ENCODE measurements around the gene CHCHD2.
"Not testable (repeated sequence)": the region's sequence is repeated elsewhere in the genome, so short reads cannot be mapped to it uniquely, and the experiment has no call there.

Gene CHCHD2, protein sequence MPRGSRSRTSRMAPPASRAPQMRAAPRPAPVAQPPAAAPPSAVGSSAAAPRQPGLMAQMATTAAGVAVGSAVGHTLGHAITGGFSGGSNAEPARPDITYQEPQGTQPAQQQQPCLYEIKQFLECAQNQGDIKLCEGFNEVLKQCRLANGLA

DNA sequence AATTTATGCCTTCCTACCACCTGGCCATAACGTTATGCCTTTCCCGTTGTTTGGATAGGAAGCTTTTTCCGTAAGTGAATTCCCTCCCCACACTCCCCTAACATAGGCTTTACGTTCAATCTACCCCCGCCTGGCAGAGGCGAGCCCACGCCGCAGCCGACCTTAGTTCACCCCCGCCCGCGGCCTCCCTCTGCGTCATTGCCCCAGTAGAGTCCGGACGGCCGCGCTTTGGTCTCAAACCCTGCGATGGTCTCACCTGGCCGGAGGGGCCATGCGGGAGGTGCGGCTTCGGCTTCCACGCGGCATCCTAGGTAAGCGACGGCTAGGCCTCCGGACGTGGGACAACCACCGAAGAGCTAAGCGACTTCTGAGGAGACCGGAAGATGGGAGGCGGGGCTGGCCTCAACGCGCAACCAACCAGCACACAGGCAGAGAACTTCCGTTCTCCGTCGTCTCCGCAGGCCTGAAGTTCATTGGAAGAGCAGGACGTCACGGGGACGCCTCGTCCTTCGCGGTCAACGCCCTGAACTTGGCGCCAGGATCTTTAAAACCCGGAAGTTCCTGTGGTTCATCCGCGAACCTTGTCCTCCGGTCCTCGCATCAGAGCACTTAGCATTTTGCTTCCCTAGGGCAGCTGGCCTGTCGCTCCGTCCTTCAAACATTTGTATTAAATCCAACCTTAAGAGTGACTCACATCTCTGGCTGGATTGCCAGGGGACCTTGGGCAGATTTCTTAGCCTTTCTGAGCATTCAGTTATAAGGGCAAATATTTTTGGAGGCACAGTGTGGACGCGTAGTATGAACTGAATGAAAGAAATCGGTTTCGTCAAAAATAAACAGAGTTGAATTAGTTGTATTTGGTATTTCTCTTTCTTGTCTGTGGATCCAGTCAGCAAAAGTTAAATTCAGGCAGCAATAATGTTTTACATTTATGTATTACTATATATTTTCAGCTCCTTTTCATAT is at the start of gene CHCHD2:
CHCHD2 (minus strand) TSS at position 369 of the 966 bp plus-strand sequence; CDS start at position 306, 63 bp downstream.
- H3K4me3 ChIP-seq (ENCODE audit: low read depth in 1 of 2, low read length in 2 of 2), result peak within 1 kb of the TSS; percentile 84 to 98
- H4K20me1 ChIP-seq (ENCODE audit: insufficient read depth, low read length), result peaks cover 32% of the 10 kb centered on the region
- peak; percentile 97 for DNase-seq
- peak within 1 kb of the TSS; percentile 87 for H3K27ac ChIP-seq (ENCODE audit: low read length)
- peaks cover 29% of the 10 kb centered on the region for H3K4me1 ChIP-seq (ENCODE audit: insufficient read depth, low read length)
- peaks cover 43% of the 10 kb centered on the region for H3K79me2 ChIP-seq (ENCODE audit: insufficient read depth, low read length)
- peak within 1 kb of the TSS; percentile 84 for H3K9ac ChIP-seq (ENCODE audit: low read depth, low read length)
- H3K36me3 ChIP-seq (ENCODE audit: insufficient read depth, low read length), result peaks cover 39% of the 10 kb centered on the region
- peaks cover 4% of the 10 kb centered on the region for H3K9me3 ChIP-seq (ENCODE audit: insufficient read depth, low read length, severe bottlenecking)
- TF ChIP-seq EZH2 (IDR thresholded peaks at IDR 0.05; ENCODE audit: borderline replicate concordance, low read depth, low read length, severe bottlenecking), result no peak
- TF ChIP-seq, protein P1, sequence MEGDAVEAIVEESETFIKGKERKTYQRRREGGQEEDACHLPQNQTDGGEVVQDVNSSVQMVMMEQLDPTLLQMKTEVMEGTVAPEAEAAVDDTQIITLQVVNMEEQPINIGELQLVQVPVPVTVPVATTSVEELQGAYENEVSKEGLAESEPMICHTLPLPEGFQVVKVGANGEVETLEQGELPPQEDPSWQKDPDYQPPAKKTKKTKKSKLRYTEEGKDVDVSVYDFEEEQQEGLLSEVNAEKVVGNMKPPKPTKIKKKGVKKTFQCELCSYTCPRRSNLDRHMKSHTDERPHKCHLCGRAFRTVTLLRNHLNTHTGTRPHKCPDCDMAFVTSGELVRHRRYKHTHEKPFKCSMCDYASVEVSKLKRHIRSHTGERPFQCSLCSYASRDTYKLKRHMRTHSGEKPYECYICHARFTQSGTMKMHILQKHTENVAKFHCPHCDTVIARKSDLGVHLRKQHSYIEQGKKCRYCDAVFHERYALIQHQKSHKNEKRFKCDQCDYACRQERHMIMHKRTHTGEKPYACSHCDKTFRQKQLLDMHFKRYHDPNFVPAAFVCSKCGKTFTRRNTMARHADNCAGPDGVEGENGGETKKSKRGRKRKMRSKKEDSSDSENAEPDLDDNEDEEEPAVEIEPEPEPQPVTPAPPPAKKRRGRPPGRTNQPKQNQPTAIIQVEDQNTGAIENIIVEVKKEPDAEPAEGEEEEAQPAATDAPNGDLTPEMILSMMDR (IDR thresholded peaks at IDR 0.05; ENCODE audit: borderline replicate concordance, extremely low read depth, low read length, poor library complexity, severe bottlenecking), result no peak
- ATAC-seq (ENCODE audit: insufficient read depth, low read depth), result peak; percentile 99
- peak within 1 kb of the TSS; percentile 91 for H2AFZ ChIP-seq (ENCODE audit: low read depth, low read length)
- H3K27me3 ChIP-seq (ENCODE audit: insufficient read depth, low read length, poor library complexity), result no peaks in the 10 kb centered on the region
- peak within 1 kb of the TSS; percentile 81 for H3K4me2 ChIP-seq (ENCODE audit: insufficient read depth, low read length)

DNA sequence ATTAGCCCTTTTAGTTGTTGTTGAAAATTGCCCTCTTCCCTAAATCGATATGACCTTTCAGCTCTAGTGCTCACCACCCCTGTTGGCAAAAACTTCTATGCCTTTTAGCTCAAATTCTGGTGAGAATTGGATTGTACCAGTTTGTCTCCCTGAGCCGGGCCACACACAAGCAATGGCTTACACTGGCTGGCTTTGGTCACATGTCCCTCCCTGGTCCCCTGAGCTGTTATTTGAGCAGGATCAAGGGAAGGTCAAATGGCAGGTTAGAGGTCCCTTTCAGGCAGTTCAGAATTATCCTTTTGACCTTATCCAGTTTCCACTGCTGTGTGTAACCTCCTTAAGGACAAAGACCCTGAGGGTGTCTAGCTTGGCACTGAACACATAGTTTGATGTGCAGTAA is 24.8 kb upstream of the CHCHD2 start:
- not testable (repeated sequence) for H3K4me1 ChIP-seq (ENCODE audit: insufficient read depth, low read length); H3K79me2 ChIP-seq (ENCODE audit: insufficient read depth, low read length); H3K9ac ChIP-seq (ENCODE audit: low read depth, low read length); H3K4me3 ChIP-seq (ENCODE audit: low read depth in 1 of 2, low read length in 2 of 2); H3K27me3 ChIP-seq (ENCODE audit: insufficient read depth, low read length, poor library complexity); DNase-seq; H4K20me1 ChIP-seq (ENCODE audit: insufficient read depth, low read length); H3K9me3 ChIP-seq (ENCODE audit: insufficient read depth, low read length, severe bottlenecking); ATAC-seq (ENCODE audit: insufficient read depth, low read depth); H2AFZ ChIP-seq (ENCODE audit: low read depth, low read length); H3K4me2 ChIP-seq (ENCODE audit: insufficient read depth, low read length); H3K27ac ChIP-seq (ENCODE audit: low read length); H3K36me3 ChIP-seq (ENCODE audit: insufficient read depth, low read length)

DNA sequence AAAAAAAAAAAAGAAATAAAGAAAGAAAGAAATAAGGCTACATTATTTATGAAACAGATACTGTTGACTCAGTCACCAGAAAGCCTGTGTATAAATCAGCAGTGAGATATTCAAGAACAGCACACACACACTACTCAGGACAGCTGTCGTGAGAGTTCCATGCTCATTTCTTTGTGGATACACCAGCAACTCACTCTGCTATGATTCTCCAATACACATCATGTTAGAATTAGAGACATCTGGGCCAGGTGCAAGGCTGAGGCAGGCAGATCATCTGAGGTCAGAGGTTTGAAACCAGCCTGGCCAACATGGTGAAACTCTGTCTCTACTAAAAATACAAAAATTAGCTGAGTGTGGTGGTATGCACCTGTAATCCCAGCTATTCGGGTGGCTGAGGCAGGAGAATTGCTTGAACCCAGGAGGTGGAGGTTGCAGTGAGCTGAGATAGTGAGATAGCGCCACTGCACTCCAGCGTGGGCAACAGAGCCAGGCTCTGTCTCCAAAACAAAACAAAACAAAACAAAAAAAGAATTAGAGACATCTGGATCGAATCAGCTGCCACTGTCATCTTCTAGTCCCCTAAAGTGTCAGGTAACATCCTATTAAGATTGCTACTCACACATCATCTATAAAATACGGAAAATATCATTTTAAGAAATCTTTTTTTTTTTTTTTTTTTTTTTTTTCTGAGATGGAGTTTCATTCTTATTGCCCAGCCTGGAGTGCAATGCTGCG is 21.1 kb upstream of the CHCHD2 start:
- H3K4me3 ChIP-seq (ENCODE audit: low read depth in 1 of 2, low read length in 2 of 2), result no peak overlapping the region
- H3K27me3 ChIP-seq (ENCODE audit: insufficient read depth, low read length, poor library complexity), result no peaks in the 10 kb centered on the region
- H4K20me1 ChIP-seq (ENCODE audit: insufficient read depth, low read length), result no peaks in the 10 kb centered on the region
- H3K4me2 ChIP-seq (ENCODE audit: insufficient read depth, low read length), result no peak overlapping the region
- H3K27ac ChIP-seq (ENCODE audit: low read length), result no peak overlapping the region
- no peaks in the 10 kb centered on the region for H3K36me3 ChIP-seq (ENCODE audit: insufficient read depth, low read length)
- H2AFZ ChIP-seq (ENCODE audit: low read depth, low read length), result no peak overlapping the region
- no peak overlapping the region for H3K9ac ChIP-seq (ENCODE audit: low read depth, low read length)
- ATAC-seq (ENCODE audit: insufficient read depth, low read depth), result no peak
- H3K4me1 ChIP-seq (ENCODE audit: insufficient read depth, low read length), result no peaks in the 10 kb centered on the region
- no peaks in the 10 kb centered on the region for H3K79me2 ChIP-seq (ENCODE audit: insufficient read depth, low read length)
- H3K9me3 ChIP-seq (ENCODE audit: insufficient read depth, low read length, severe bottlenecking), result no peaks in the 10 kb centered on the region
- TF ChIP-seq, protein P1 (IDR thresholded peaks at IDR 0.05; ENCODE audit: borderline replicate concordance, extremely low read depth, low read length, poor library complexity, severe bottlenecking), result no peak
- no peak for TF ChIP-seq EZH2 (IDR thresholded peaks at IDR 0.05; ENCODE audit: borderline replicate concordance, low read depth, low read length, severe bottlenecking)
- DNase-seq, result no peak

Measured in DND-41 (cell line).